SH-SY5Y (cell line): ENCODE measurements around the gene MTHFD2L.

Experiments used
- GATA2 ChIP-seq: IDR thresholded peaks from 2 replicates; pipeline ENCODE4 v1.6.1; 2011; ENCODE audit warnings: mild to moderate bottlenecking, low read depth, low read length
- GATA3 ChIP-seq: IDR thresholded peaks from 2 replicates; pipeline ENCODE4 v1.6.1; 2011; ENCODE audit warnings: low read depth, mild to moderate bottlenecking, low read length, moderate library complexity

- no peak for TF ChIP-seq GATA2
- TF ChIP-seq GATA3: no peak
These were observed 47.6 kb downstream of the MTHFD2L start for GRCh38 chr4:74205559-74205958.
